HG02943 (cell line): ENCODE data around the gene NHSL2.
A peak's percentile ranks its signal among the peaks of the same experiment; 100 is the strongest.
"Not testable (repeated sequence)": the region's sequence is repeated elsewhere in the genome, so short reads cannot be mapped to it uniquely, and the experiment has no call there.

Experiments used
- ATAC-seq: cut with Tn5 transposase; IDR thresholded peaks from one replicate; pipeline ENCODE4 v1.9.1; 2021; ENCODE audit warnings: mild to moderate bottlenecking, low read depth, moderate library complexity; ENCODE audit not compliant: unreplicated experiment

NHSL2 gene

GRCh38 chrX:72142794-72143608 lies 232.4 kb downstream of the NHSL2 start:
- no peak for ATAC-seq

- no peak for ATAC-seq
These were observed 232.9 kb downstream of the NHSL2 start for GRCh38 chrX:72143609-72143907.

GRCh38 chrX:72145181-72145580 lies 234.5 kb downstream of the NHSL2 start:
- ATAC-seq: no peak

- no peak for ATAC-seq
These were observed 235.9 kb downstream of the NHSL2 start for GRCh38 chrX:72146527-72146926.

- no peak for ATAC-seq
These were observed 248.1 kb downstream of the NHSL2 start for GRCh38 chrX:72158773-72159172.

GRCh38 chrX:72159769-72160168 lies 249.1 kb downstream of the NHSL2 start:
- no peak for ATAC-seq

GRCh38 chrX:72165551-72165950 lies 254.9 kb downstream of the NHSL2 start:
- ATAC-seq: no peak

DNA sequence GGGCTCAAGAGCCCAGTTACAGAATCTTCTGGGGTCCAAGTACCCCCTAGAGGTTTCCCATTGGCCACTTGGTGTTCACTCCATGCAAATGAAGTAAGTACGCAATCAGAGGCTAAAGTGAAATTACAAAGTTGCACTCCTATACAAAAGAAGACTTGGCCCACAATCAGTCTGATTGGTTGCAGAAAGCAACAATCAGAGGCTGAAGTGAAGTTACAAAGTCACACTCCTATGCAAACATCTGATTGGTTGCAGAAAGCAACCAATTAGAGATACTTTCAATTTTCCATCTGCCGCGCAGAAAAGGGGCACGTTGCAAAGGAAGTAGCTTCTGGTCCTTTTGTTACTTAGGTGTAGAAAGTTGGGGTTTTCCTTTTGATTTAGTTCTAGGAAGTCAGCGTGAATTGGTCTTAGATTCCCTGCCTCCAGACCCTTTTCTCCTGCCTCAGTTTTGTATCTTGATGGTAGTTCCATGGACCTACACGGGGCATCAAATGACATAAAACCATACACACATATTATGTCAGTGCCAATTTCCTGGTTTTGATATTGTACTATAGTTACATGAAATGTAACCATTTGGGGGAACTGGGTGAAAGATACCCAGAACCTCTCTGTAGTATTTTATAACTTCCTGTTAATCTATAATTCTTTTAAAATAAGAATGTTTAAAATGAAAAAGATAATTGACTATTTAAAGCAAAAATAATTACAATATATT lies 258.5 kb downstream of the NHSL2 start:
- no peak for ATAC-seq

DNA sequence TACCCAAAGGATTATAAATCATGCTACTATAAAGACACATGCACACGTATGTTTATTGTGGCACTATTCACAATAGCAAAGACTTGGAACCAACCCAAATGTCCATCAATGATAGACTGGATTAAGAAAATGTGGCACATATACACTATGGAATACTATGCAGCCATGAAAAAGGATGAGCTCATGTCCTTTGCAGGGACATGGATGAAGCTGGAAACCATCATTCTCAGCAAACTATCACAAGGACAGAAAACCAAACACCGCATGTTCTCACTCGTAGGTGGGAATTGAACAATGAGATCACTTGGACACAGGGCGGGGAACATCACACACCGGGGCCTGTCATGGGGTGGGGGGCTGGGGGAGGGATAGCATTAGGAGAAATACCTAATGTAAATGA lies 265.6 kb downstream of the NHSL2 start:
- not testable (repeated sequence) for ATAC-seq

- ATAC-seq: no peak
These were observed 266.3 kb downstream of the NHSL2 start for GRCh38 chrX:72176981-72177380.

- ATAC-seq: no peak
These were observed 269.9 kb downstream of the NHSL2 start for GRCh38 chrX:72180539-72180938.

DNA sequence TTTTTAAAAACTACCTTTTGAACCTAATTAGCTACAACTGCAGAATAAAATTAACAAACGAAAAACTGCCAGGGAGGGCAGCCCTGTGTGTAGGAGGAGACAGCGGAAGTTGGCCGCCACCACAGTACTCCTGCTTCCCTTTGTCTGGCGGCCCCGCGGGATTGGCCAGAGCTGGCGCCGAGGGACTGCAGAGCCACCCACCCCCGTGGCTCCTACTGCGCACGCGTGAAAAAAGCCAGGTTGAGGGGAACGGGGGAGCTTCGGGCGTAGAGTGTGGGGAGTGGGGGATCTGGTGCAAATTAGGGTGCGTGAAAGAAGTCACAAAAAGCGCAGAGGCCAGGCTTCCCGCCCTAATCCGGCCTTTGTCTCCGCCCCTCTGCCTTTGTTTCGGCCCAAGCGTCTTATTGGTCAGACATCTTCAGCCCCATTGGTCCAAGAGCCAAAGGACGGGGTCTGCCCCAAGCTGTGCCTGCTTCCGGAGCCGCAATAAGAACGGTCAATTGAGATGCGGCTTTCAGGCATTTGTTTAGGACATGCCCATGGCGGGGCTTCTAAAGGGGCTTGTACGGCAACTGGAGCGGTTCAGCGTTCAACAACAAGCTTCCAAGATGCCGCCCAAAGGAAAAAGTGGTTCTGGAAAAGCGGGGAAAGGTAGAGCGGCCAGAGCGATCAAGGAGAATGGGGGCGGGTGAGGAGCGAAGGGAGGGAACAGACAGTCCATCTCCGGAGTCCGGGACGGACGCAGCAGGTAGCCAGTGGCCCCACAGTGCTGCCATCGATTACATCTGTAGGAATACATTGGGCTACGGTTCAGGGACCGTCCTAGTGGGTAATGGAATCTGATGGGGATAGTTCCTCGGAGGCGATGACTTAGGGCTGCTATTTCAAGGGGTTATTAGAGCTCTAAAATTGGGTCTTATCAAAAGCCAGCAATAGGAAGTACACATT lies 270.8 kb downstream of the NHSL2 start, which contains the start of gene PIN4:
PIN4 (plus strand) TSS at position 580 of the 948 bp plus-strand sequence; CDS start at position 609, 29 bp downstream.
- peak; percentile 96 for ATAC-seq

- ATAC-seq: no peak
These were observed 272.3 kb downstream of the NHSL2 start for GRCh38 chrX:72182924-72183323.

DNA sequence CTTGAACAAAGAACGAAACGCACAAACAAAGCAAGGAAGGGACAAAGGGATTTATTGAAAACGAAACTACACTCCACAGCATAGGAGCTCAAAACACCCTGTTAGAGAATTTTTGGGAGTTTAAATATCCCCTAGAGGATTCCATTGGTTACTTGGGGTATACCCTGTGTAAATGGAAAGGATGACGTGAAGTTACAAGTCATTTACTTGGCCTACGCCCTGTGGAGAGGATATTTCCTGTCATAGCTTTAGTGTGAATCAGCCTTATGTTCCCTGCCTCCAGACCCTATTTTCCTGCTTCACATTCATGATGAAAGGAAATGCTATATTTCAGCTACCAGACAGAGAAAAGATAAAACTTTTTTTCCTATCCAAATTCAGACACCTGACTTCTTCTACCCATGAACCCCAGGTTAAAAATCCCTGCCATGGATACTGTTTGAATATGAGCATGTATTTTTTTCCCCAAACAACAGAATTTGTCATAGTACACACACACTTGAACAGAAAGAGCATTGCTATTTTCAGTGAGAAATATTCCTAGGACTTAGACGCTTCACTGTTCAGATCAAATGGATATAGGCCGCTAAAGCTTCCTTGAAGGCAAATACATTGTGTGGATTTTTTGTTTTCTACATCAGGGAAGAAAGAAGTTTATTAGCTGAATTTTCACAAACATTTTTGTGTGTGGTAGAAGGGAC lies 291.3 kb downstream of the NHSL2 start:
- no peak for ATAC-seq
